H1 (cell line): ENCODE measurements around the gene VWA7. TPM values are rescaled to one million over a fixed set of nuclear protein-coding genes. Genes with fewer than 3 reads are reported as not detected.

Experiments used
- CTCF ChIP-seq, 3 experiments: IDR thresholded peaks; 1 replicate in 2 of 3; 2 replicates in 1 of 3; pipeline versions ENCODE4 v1.5.1 to v1.6.1; 2011; ENCODE audit warnings: low read length in 3 of 3, mild to moderate bottlenecking in 3 of 3, inconsistent platforms in 2 of 3, low read depth in 1 of 3, moderate library complexity in 1 of 3; ENCODE audit not compliant: insufficient read depth in 1 of 3; ENCODE audit errors: control extremely low read depth in 1 of 3
- EGR1 ChIP-seq: IDR thresholded peaks from 2 replicates; pipeline ENCODE4 v1.6.1; 2011; ENCODE audit warnings: low read depth, low read length, borderline replicate concordance
- JUND ChIP-seq: IDR thresholded peaks from 2 replicates; pipeline ENCODE4 v1.6.1; 2011; ENCODE audit warnings: mild to moderate bottlenecking, improper control_type of control experiment, low read length
- RNF2 ChIP-seq: fragments of 200-900, 300-1000 bp; sonication (generic); IDR thresholded peaks from 2 replicates; pipeline ENCODE4 v1.7.1; 2016; ENCODE audit warnings: borderline replicate concordance, low read depth, mild to moderate bottlenecking, antibody characterized with exemption, low read length; ENCODE audit not compliant: poor library complexity, severe bottlenecking; ENCODE audit errors: missing control alignments
- SAP30 ChIP-seq: fragments of 300-600 bp; sonication (generic); IDR thresholded peaks from 2 replicates; pipeline ENCODE4 v1.7.1; 2012; ENCODE audit warnings: low read length, moderate library complexity, mild to moderate bottlenecking, inconsistent platforms; ENCODE audit not compliant: insufficient read depth, insufficient replicate concordance
- polyA plus RNA-seq, 7 experiments: library from polyadenylated mRNA; depleted of rRNA in 3 of 7; stranded (reverse) in 5 of 7; unstranded in 2 of 7; fragments of >200 nt in 5 of 7; fragments of 200-250 nt in 2 of 7; gene quantifications; 1 replicate in 5 of 7; 2 replicates in 1 of 7; 4 replicates in 1 of 7; pipeline versions ENCODE4 v1.2.1 to v1.2.3, GENCODE V29; 2011 to 2013; ENCODE audit warnings: missing spikeins in 2 of 7, mixed read lengths in 2 of 7
- total RNA-seq: library from RNA; stranded (reverse); fragmentation: NEBNext Ultra II Directional; extraction: Animal tissue kit (Norgen Biotek cat#: 25700); gene quantifications from 2 replicates; pipeline ENCODE4 v1.2.1, GENCODE V29; 2021

VWA7 gene
- total and polyA plus RNA-seq, 2 of the 8 experiments (the other 6 are each of a cell fraction or from before 2014, with no cell fraction given) = 0.82 to 2.1 TPM

GRCh38 chr6:31780507-31781243, 3.5 kb upstream of the VWA7 start (continued):
- TF ChIP-seq SAP30 (no peak), JUND (no peak), CTCF (IDR thresholded peaks at IDR 0.05; ENCODE audit: control extremely low read depth in 1 of 3, insufficient read depth in 1 of 3, low read depth in 1 of 3, low read length in 3 of 3) (no peak), EGR1 (no peak), RNF2 (no peak)
